ENCODE data around the gene TFIP11.

TFIP11 gene

DNA sequence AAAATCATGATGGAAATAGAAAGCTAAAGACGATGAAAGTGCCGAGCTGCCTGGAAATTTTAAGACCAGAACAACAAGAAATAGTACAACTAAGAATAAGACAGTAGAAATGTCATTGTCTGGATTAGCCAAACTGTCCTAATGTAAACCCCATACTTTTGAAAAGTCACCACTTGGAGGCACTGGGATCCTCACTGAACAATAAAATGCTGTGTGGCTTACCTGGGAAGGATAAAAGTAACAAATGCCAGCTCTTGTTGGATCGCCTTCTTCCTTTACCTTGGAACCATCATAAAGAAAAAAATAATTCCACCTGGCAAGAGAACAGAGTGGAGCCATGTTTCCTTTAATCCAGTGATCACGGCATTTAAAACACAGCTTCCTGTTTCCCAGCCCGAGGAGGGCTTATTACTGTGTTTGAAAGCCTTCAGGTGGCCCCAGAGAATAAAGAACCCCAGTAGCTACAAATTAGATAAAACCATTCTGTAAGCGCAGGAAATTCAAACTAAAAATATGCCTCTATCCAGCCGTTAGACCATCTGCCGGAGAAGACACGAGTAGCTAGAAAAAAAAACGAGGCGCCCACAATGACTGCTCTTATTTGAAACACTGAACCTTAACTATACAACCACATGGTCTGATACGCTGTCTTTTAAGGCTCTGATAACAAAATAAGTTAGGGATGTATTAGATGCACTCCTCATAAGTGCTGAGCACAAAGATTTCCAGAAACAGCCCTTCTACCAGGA, 33.1 kb downstream of the TFIP11 start:
- peaks cover 42% of the 10 kb centered on the region for H3K36me3 ChIP-seq (ENCODE audit: control insufficient read depth, insufficient read depth, low read length)
- H3K9me3 ChIP-seq (ENCODE audit: control insufficient read depth, low read length) = no peaks in the 10 kb centered on the region
- WGBS, 2 experiments (ENCODE audit: insufficient coverage in 2 of 2) = 90 to 94% methylated on average over 7 of the region's 12 CpGs
- H3K4me1 ChIP-seq (ENCODE audit: control insufficient read depth, insufficient read depth, low read length, poor library complexity, severe bottlenecking) = peaks cover 31% of the 10 kb centered on the region
- H3K4me3 ChIP-seq (ENCODE audit: extremely low read depth, insufficient read depth, low read length, poor library complexity, severe bottlenecking) = no peak overlapping the region
- no peak overlapping the region for H3K27ac ChIP-seq (ENCODE audit: low read depth, low read length, severe bottlenecking)

DNA sequence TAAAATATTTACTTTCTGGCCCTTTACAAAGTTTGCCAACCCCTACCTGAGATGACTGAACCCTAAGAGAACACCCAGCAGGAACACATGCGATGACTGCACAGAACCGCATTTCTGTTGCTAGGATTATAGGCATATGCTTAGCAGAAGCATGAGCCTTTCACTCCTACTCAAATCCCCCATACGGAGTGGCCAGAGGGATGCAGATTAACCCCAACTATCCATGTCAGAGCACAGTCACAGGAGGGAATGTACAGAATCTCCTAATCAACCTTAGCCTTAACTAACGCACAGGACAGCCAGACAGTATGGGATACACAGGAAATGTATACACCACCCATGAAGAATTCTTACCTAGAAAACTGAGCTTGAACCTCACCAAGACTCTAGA, 34.9 kb downstream of the TFIP11 start:
- Histone ChIP-seq H3K9me3 (ENCODE audit: control insufficient read depth, low read length) (no peaks in the 10 kb centered on the region), H3K36me3 (ENCODE audit: control insufficient read depth, insufficient read depth, low read length) (peaks cover 61% of the 10 kb centered on the region), H3K4me3 (ENCODE audit: extremely low read depth, insufficient read depth, low read length, poor library complexity, severe bottlenecking) (no peak overlapping the region), H3K27ac (ENCODE audit: low read depth, low read length, severe bottlenecking) (peak overlapping the region; percentile 98), H3K4me1 (ENCODE audit: control insufficient read depth, insufficient read depth, low read length, poor library complexity, severe bottlenecking) (peaks cover 25% of the 10 kb centered on the region)
- WGBS, 2 experiments (ENCODE audit: insufficient coverage in 2 of 2) = 69 to 82% methylated on average over 4 of the region's 4 CpGs

DNA sequence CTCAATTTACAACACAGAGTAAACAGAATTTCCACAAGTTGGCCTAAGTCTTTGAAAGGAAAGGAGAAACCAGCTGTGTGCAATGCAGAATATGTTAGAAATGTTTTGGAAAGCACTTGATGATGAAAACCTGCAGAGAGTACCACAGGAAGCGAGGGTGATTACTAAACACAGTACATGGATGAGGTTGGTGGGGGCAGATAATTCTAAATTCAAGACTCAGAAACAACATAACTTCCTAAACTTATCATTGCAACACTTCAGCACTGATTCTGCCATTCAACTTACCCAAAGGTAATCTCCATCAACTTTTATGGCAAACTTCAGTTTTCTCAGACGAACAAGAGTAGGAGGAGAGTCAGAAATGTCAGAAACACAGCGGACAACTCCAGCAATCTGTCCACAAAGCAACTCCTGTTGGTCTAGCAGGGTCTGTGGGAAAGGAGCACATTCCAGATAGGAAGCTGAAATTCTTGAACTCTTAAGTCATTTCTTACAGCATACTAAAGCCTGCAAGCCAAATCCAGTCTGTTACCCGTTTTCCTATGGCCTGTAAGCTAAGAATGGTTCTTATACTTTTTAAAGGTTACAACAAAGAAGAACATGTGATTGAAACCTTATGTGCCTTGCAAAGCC, 35.5 kb downstream of the TFIP11 start:
- Histone ChIP-seq H3K9me3 (ENCODE audit: control insufficient read depth, low read length) (no peaks in the 10 kb centered on the region), H3K36me3 (ENCODE audit: control insufficient read depth, insufficient read depth, low read length) (peaks cover 65% of the 10 kb centered on the region), H3K4me3 (ENCODE audit: extremely low read depth, insufficient read depth, low read length, poor library complexity, severe bottlenecking) (no peak overlapping the region), H3K4me1 (ENCODE audit: control insufficient read depth, insufficient read depth, low read length, poor library complexity, severe bottlenecking) (peaks cover 21% of the 10 kb centered on the region), H3K27ac (ENCODE audit: low read depth, low read length, severe bottlenecking) (peak overlapping the region; percentile 98)
- WGBS, 2 experiments (ENCODE audit: insufficient coverage in 2 of 2) = 70 to 90% methylated on average over 2 of the region's 4 CpGs

- H3K36me3 ChIP-seq (ENCODE audit: control insufficient read depth, insufficient read depth, low read length) = peaks cover 79% of the 10 kb centered on the region
- no peak overlapping the region for H3K4me3 ChIP-seq (ENCODE audit: extremely low read depth, insufficient read depth, low read length, poor library complexity, severe bottlenecking)
- peaks cover 21% of the 10 kb centered on the region for H3K4me1 ChIP-seq (ENCODE audit: control insufficient read depth, insufficient read depth, low read length, poor library complexity, severe bottlenecking)
- H3K27ac ChIP-seq (ENCODE audit: low read depth, low read length, severe bottlenecking) = no peak overlapping the region
- H3K9me3 ChIP-seq (ENCODE audit: control insufficient read depth, low read length) = no peaks in the 10 kb centered on the region
Observed at GRCh38 chr22:26474682-26475081, 37.6 kb downstream of the TFIP11 start.

DNA sequence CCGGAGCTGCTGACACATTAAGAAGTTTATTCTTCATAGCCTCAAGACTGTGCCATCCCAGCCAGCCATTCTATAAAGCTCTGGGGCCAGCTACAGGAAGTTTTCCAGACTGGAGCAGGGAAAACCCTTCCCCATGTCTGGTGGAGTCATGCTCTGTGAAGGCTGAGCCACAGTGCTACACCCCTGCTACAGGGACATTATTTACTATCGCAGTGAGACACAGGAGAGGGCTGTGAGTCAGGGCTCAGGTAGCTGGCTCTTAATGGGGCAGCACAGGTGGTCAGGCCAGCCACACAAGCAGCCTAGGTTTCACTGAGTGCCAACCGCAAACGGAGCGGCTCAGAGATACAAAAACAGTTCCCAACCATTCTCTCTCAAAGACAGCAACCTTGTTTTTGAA, 40.8 kb downstream of the TFIP11 start:
- no peak overlapping the region for H3K4me3 ChIP-seq (ENCODE audit: extremely low read depth, insufficient read depth, low read length, poor library complexity, severe bottlenecking)
- no peaks in the 10 kb centered on the region for H3K9me3 ChIP-seq (ENCODE audit: control insufficient read depth, low read length)
- H3K36me3 ChIP-seq (ENCODE audit: control insufficient read depth, insufficient read depth, low read length) = peaks cover 89% of the 10 kb centered on the region
- H3K4me1 ChIP-seq (ENCODE audit: control insufficient read depth, insufficient read depth, low read length, poor library complexity, severe bottlenecking) = peaks cover 4% of the 10 kb centered on the region
- no peak overlapping the region for H3K27ac ChIP-seq (ENCODE audit: low read depth, low read length, severe bottlenecking)
- WGBS, 2 experiments (ENCODE audit: insufficient coverage in 2 of 2) = 67 to 90% methylated on average over 1 to 2 of the region's 5 CpGs

- H3K4me3 ChIP-seq (ENCODE audit: extremely low read depth, insufficient read depth, low read length, poor library complexity, severe bottlenecking) = no peak overlapping the region
- H3K36me3 ChIP-seq (ENCODE audit: control insufficient read depth, insufficient read depth, low read length) = peaks cover 92% of the 10 kb centered on the region
- WGBS, 2 experiments (ENCODE audit: insufficient coverage in 2 of 2) = no CpG with 5 or more reads among the region's 2 CpGs
- H3K9me3 ChIP-seq (ENCODE audit: control insufficient read depth, low read length) = no peaks in the 10 kb centered on the region
- no peak overlapping the region for H3K27ac ChIP-seq (ENCODE audit: low read depth, low read length, severe bottlenecking)
- H3K4me1 ChIP-seq (ENCODE audit: control insufficient read depth, insufficient read depth, low read length, poor library complexity, severe bottlenecking) = no peaks in the 10 kb centered on the region
Observed at GRCh38 chr22:26470807-26471206, 41.5 kb downstream of the TFIP11 start.

GRCh38 chr22:26466196-26466595, 46.1 kb downstream of the TFIP11 start:
- WGBS, 2 experiments (ENCODE audit: insufficient coverage in 2 of 2) = 92 to 96% methylated on average over 4 to 5 of the region's 5 CpGs
- H3K9me3 ChIP-seq (ENCODE audit: control insufficient read depth, low read length) = no peaks in the 10 kb centered on the region
- no peak overlapping the region for H3K27ac ChIP-seq (ENCODE audit: low read depth, low read length, severe bottlenecking)
- H3K4me1 ChIP-seq (ENCODE audit: control insufficient read depth, insufficient read depth, low read length, poor library complexity, severe bottlenecking) = peaks cover 7% of the 10 kb centered on the region
- H3K4me3 ChIP-seq (ENCODE audit: extremely low read depth, insufficient read depth, low read length, poor library complexity, severe bottlenecking) = no peak overlapping the region
- peaks cover 89% of the 10 kb centered on the region for H3K36me3 ChIP-seq (ENCODE audit: control insufficient read depth, insufficient read depth, low read length)

DNA sequence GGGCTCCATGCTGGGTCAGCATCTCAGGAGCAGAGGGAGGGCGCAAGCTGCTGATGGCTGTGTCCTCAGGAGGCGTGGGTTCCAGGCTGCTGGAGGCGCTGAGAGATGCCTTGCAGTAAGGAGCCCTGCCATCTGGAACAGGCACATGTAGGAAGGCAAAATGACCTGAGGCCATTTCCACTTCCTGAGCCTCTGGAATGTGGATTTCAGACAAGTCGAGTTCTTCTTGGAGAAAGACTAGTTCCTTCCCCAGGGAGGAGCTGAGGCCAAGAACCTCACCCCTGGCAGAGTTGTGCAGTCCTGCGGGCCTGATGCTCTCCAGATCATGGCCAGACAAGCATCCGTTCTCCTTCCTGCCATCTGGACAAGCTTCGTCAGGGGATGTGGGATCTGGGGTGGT, 48.0 kb downstream of the TFIP11 start:
- Histone ChIP-seq H3K27ac (ENCODE audit: low read depth, low read length, severe bottlenecking) (no peak overlapping the region), H3K4me3 (ENCODE audit: extremely low read depth, insufficient read depth, low read length, poor library complexity, severe bottlenecking) (no peak overlapping the region), H3K36me3 (ENCODE audit: control insufficient read depth, insufficient read depth, low read length) (peaks cover 84% of the 10 kb centered on the region), H3K4me1 (ENCODE audit: control insufficient read depth, insufficient read depth, low read length, poor library complexity, severe bottlenecking) (peaks cover 7% of the 10 kb centered on the region), H3K9me3 (ENCODE audit: control insufficient read depth, low read length) (no peaks in the 10 kb centered on the region)
- 96 to 98% methylated on average over 7 of the region's 7 CpGs for WGBS, 2 experiments (ENCODE audit: insufficient coverage in 2 of 2)

DNA sequence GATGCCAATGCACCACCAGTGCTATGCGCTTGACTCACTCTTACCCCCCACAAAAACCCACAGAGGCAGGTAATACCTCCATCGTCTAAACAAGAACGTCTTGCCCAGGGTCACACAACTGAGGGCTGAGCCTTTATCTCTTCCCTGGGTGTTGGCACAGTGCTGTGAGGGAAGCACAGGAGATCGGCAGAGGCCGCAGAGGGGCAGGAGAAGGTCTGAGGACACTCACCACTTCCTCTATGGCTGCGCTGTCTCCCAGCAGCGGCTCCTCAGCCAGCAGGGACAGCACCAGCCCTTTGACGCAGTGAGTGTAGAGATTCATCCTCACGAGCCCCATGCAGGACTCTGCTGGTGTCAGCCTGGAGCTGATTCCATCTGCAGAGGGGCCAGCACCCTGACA, 48.6 kb downstream of the TFIP11 start:
- H3K4me1 ChIP-seq (ENCODE audit: control insufficient read depth, insufficient read depth, low read length, poor library complexity, severe bottlenecking) = peaks cover 7% of the 10 kb centered on the region
- peaks cover 78% of the 10 kb centered on the region for H3K36me3 ChIP-seq (ENCODE audit: control insufficient read depth, insufficient read depth, low read length)
- whole genome bisulfite sequencing, 2 experiments (ENCODE audit: insufficient coverage in 2 of 2) = 91 to 95% methylated on average over 8 of the region's 9 CpGs
- no peak overlapping the region for H3K4me3 ChIP-seq (ENCODE audit: extremely low read depth, insufficient read depth, low read length, poor library complexity, severe bottlenecking)
- peak overlapping the region; percentile 45 for H3K27ac ChIP-seq (ENCODE audit: low read depth, low read length, severe bottlenecking)
- H3K9me3 ChIP-seq (ENCODE audit: control insufficient read depth, low read length) = no peaks in the 10 kb centered on the region

DNA sequence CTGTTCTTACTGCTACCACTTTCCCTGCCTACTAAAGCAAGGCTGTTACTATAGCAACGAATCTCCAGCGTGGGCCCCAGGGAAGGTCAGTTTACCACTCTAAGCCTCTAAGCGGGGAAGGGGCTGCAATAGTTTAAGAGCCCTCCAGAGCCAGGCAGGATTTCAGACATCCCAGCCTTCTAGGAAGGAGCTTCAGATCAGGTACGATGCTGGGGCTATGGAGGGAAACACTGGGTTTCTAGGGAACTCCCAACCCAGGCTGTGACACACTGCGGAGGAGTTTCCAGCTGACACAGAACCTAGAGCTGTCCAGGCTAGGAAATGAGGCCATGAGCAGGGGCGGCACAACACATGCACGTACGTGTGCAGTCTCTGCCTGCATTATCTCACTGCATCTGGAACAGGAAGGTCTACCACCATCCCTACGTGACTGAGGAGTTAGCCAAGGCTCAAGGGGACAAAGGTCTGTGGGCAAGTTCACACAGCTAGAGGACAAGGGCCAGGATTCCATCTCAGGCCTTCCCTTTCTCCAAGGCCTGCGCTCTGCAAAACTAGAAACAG, 49.1 kb downstream of the TFIP11 start:
- H3K36me3 ChIP-seq (ENCODE audit: control insufficient read depth, insufficient read depth, low read length) = peaks cover 77% of the 10 kb centered on the region
- 84 to 88% methylated on average over 9 to 10 of the region's 10 CpGs for WGBS, 2 experiments (ENCODE audit: insufficient coverage in 2 of 2)

GRCh38 chr22:26462641-26463040, 49.6 kb downstream of the TFIP11 start:
- WGBS, 2 experiments (ENCODE audit: insufficient coverage in 2 of 2) = 89 to 94% methylated on average over 3 of the region's 3 CpGs
- Histone ChIP-seq H3K27ac (ENCODE audit: low read depth, low read length, severe bottlenecking) (no peak overlapping the region), H3K4me1 (ENCODE audit: control insufficient read depth, insufficient read depth, low read length, poor library complexity, severe bottlenecking) (peaks cover 7% of the 10 kb centered on the region), H3K36me3 (ENCODE audit: control insufficient read depth, insufficient read depth, low read length) (peaks cover 77% of the 10 kb centered on the region), H3K9me3 (ENCODE audit: control insufficient read depth, low read length) (no peaks in the 10 kb centered on the region), H3K4me3 (ENCODE audit: extremely low read depth, insufficient read depth, low read length, poor library complexity, severe bottlenecking) (no peak overlapping the region)

More for the DNA sequence above, 49.1 kb downstream of the TFIP11 start:
- Histone ChIP-seq H3K27ac (ENCODE audit: low read depth, low read length, severe bottlenecking) (peak overlapping the region; percentile 45), H3K4me3 (ENCODE audit: extremely low read depth, insufficient read depth, low read length, poor library complexity, severe bottlenecking) (no peak overlapping the region), H3K4me1 (ENCODE audit: control insufficient read depth, insufficient read depth, low read length, poor library complexity, severe bottlenecking) (peaks cover 7% of the 10 kb centered on the region), H3K9me3 (ENCODE audit: control insufficient read depth, low read length) (no peaks in the 10 kb centered on the region)

Measured in mesodermal cell (in vitro differentiated cells).